Fibroblast of pulmonary artery (primary cell): ENCODE measurements around the gene SURF1.
A peak's percentile ranks its signal among the peaks of the same experiment; 100 is the strongest.

Experiments used
- DNase-seq: peaks from one replicate; pipeline ENCODE4 v3.0.0-alpha.2; 2010; ENCODE audit warnings: low read depth
- H3K4me3 ChIP-seq: replicated peaks from 2 replicates; pipeline ENCODE4 v1.5.1; 2011; ENCODE audit warnings: low read depth, mild to moderate bottlenecking, control low read depth, low read length, moderate library complexity
- CTCF ChIP-seq: IDR thresholded peaks from 2 replicates; pipeline ENCODE4 v1.5.1; 2011; ENCODE audit warnings: mild to moderate bottlenecking, control low read depth, low read length, inconsistent platforms; ENCODE audit errors: missing control alignments

SURF1 gene

GRCh38 chr9:133344071-133344470 is 12.2 kb downstream of the SURF1 start:
- DNase-seq = no peak
- no peak overlapping the region for H3K4me3 ChIP-seq
- no peak for TF ChIP-seq CTCF

- peak; percentile 20 for TF ChIP-seq CTCF
- H3K4me3 ChIP-seq = no peak overlapping the region
- DNase-seq = no peak
Measured at GRCh38 chr9:133342570-133342969, 13.7 kb downstream of the SURF1 start.

- TF ChIP-seq CTCF = peak; percentile 24
- DNase-seq = no peak
- H3K4me3 ChIP-seq = no peak overlapping the region
Measured at GRCh38 chr9:133342069-133342406, 14.2 kb downstream of the SURF1 start.

- no peak overlapping the region for H3K4me3 ChIP-seq
- DNase-seq = no peak
- no peak for TF ChIP-seq CTCF
Measured at GRCh38 chr9:133341369-133342068, 14.8 kb downstream of the SURF1 start.

GRCh38 chr9:133340916-133341315 is 15.4 kb downstream of the SURF1 start:
- DNase-seq = no peak
- no peak overlapping the region for H3K4me3 ChIP-seq
- TF ChIP-seq CTCF = no peak

GRCh38 chr9:133340256-133340655 is 16.0 kb downstream of the SURF1 start:
- no peak for TF ChIP-seq CTCF
- no peak for DNase-seq
- no peak overlapping the region for H3K4me3 ChIP-seq

GRCh38 chr9:133339641-133340040 is 16.6 kb downstream of the SURF1 start:
- TF ChIP-seq CTCF = no peak
- no peak for DNase-seq
- H3K4me3 ChIP-seq = no peak overlapping the region
